Upper lobe of right lung (tissue), 1 donor: ENCODE data around the gene DCTD. TPM values are rescaled to one million over a fixed set of nuclear protein-coding genes. Genes with fewer than 3 reads are reported as not detected.

ENCODE experiments used
- ATAC-seq: fragments of 200-7000 bp; cut with Tn5 transposase; one replicate; pipeline ENCODE4 v1.9.1; 2020; ENCODE audit warnings: mild to moderate bottlenecking, moderate library complexity
- DNase-seq: peaks from one replicate; pipeline ENCODE4 v3.0.0-alpha.2; 2020
- H3K27ac ChIP-seq: fragments of 200-600 bp; one replicate; pipeline ENCODE4 v1.8.0; 2022
- H3K27me3 ChIP-seq: fragments of 200-600 bp; one replicate; pipeline ENCODE4 v1.8.0; 2022; ENCODE audit warnings: mild to moderate bottlenecking
- H3K36me3 ChIP-seq: fragments of 200-600 bp; one replicate; pipeline ENCODE4 v1.8.0; 2022
- H3K4me1 ChIP-seq: fragments of 200-600 bp; one replicate; pipeline ENCODE4 v1.8.0; 2022
- H3K4me3 ChIP-seq: fragments of 200-600 bp; one replicate; pipeline ENCODE4 v1.8.0; 2022; ENCODE audit warnings: mild to moderate bottlenecking
- H3K9me3 ChIP-seq: fragments of 200-600 bp; one replicate; pipeline ENCODE4 v1.8.0; 2022
- CTCF ChIP-seq: fragments of 200-600 bp; IDR thresholded peaks from one replicate; pipeline ENCODE4 v1.8.0; 2022; ENCODE audit warnings: antibody characterized with exemption
- intact Hi-C: fragments of 100-400 bp; cut with DNase I; formaldehyde crosslinking; loops from one replicate; pipeline ENCODE4 v1.11.0; 2022
- long read RNA-seq: library from polyadenylated mRNA; unstranded; transcript quantifications from one replicate; pipeline ENCODE4 v2.0.0, GENCODE V29; 2021
- total RNA-seq: library from RNA; stranded (reverse); fragmentation: NEBNext Ultra II Directional; extraction: Animal tissue kit (Norgen Biotek cat#: 25700); gene quantifications from one replicate; pipeline ENCODE4 v1.2.1, GENCODE V29; 2021
- donor health status: DM: no; HTN: yes; CAD: no; lungs with severe emphysema.

DCTD gene
- 88.6 TPM for total RNA-seq
- long read RNA-seq, transcript DCTD-202 (6 exons, 1,972 nt), result minor isoform, 15 of 90 reads
- long read RNA-seq, transcript DCTD-201 (6 exons, 1,931 nt), result major isoform, 51 of 90 reads
- long read RNA-seq, partial matches to known transcripts, result 6 of 90 reads
- long read RNA-seq, other reads (novel, unspliced or antisense), result 15 of 90 reads

DNA sequence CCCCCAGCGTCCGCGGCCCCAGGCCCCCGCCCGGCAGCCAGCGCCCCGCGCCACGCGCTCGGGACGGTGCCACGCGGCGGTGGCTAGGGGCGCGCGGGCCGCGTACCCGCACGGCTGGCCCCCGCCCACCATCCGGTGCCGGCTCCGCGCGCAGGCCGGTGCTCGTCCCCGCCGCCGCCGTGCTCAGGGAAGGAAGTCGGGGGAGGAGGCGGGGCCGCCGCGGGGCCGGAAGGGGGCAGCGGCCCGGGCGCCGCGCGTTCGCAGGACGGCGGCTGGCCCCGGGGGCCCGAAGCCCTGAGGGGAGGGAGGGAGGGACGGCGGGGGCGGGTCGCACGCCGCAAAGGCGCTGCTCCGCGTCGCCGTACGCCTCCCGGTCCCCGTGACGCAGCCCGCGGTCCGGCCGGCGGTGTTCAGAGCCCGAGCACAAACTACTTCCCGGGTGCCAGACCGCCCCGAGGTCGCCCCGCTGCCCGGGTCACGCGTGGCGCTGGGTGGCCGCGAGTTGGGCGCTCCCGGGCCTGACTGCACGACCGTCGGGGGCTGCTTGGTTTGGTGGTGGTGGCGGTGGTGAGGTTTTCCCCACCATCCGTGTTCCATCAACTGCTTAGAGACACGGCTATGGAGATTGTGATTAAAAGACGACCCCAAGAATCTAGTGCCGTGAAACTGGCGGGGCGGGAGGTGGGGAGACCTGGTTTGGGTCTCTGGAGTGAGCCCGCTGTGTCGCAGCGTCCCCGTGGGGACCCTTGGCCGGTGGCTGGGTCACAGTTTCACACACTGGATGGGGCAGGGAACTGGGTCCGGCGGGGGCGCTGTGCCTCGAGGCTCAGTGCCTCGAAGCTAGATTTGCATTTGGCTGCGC, at the start of gene DCTD:
Gene DCTD (minus strand): TSS at position 205 of the 862 bp plus-strand sequence. CDS start 1,818 bp downstream, outside the sequence.
- peak within 1 kb of the TSS; percentile 80 for H3K4me3 ChIP-seq
- H3K4me1 ChIP-seq, result peaks cover 17% of the 10 kb centered on the region
- H3K27me3 ChIP-seq, result no peaks in the 10 kb centered on the region
- ATAC-seq (peak; percentile 94), DNase-seq (peak; percentile 94)
- peak within 1 kb of the TSS; percentile 97 for H3K27ac ChIP-seq
- TF ChIP-seq CTCF, result peak; percentile 35
- peaks cover 29% of the 10 kb centered on the region for H3K36me3 ChIP-seq
- intact Hi-C loops, result no loop called here
- no peaks in the 10 kb centered on the region for H3K9me3 ChIP-seq

DNA sequence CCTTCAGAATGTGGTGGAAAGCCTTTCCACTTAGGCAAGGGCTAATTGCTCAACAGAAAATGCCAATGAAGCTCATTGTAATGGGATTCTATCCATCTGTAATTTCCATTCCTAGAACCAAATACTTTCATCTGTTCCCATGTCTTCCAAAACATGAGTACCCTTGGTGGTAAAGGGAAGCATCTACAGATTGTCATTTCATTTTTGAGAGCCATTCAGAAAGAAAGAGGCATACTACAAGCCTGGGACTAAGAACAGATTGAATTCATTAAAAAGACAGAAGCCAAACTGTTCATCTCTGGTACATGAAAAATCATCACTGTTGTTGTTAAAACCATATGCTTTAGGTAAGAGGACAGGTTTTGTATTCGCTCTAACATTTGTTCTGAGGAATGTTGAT, 43.6 kb upstream of the DCTD start:
- intact Hi-C loops, result no loop called here
- no peaks in the 10 kb centered on the region for H3K4me1 ChIP-seq
- no peak for TF ChIP-seq CTCF
- ATAC-seq (no peak), DNase-seq (no peak)
- H3K9me3 ChIP-seq, result no peaks in the 10 kb centered on the region
- no peaks in the 10 kb centered on the region for H3K36me3 ChIP-seq
- no peak overlapping the region for H3K4me3 ChIP-seq
- no peak overlapping the region for H3K27ac ChIP-seq
- H3K27me3 ChIP-seq, result no peaks in the 10 kb centered on the region

DNA sequence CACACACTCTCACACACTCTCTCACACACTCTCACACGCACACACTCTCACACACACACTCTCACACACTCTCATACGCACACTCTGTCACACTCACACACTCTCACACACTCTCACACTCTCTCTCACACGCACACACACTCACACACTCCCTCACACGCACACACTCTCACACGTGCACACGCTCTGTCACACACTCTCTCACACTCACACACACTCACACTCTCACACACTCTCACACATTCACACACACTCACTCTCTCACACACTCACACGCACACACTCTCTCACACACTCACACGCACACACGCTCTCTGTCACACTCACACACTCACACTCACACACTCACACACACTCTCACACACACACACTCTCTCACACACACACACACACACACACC, 43.0 kb upstream of the DCTD start:
- DNase-seq (no peak), ATAC-seq (no peak)
- H3K27me3 ChIP-seq, result no peaks in the 10 kb centered on the region
- H3K4me1 ChIP-seq, result no peaks in the 10 kb centered on the region
- no peak overlapping the region for H3K4me3 ChIP-seq
- no peak for TF ChIP-seq CTCF
- no peak overlapping the region for H3K27ac ChIP-seq
- no peaks in the 10 kb centered on the region for H3K9me3 ChIP-seq
- intact Hi-C loops, result no loop called here
- no peaks in the 10 kb centered on the region for H3K36me3 ChIP-seq

DNA sequence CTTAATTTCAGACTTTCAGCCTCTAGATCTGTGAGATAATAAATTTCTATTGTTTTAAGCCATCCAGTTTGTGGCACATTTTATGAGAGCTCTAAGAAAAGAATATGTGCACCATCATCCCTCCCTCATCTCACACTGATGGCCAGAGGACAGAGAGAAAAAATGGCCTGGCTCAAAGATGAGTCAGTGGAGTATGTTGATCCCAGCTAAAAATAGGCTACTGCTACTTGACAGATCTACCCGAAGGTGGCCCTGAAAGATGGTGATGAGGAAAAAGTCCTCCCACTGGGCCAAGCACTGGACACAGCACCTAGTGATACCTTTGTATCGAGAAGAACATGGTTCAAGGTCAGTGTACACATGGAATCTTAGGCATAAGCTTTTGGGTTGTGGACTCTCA, 38.2 kb upstream of the DCTD start:
- no peak for DNase-seq
- Histone ChIP-seq H3K27ac (no peak overlapping the region), H3K27me3 (no peaks in the 10 kb centered on the region), H3K4me3 (no peak overlapping the region), H3K4me1 (no peaks in the 10 kb centered on the region), H3K36me3 (no peaks in the 10 kb centered on the region), H3K9me3 (no peaks in the 10 kb centered on the region)
- intact Hi-C loops, result no loop called here
- ATAC-seq, result no peak
- no peak for TF ChIP-seq CTCF

DNA sequence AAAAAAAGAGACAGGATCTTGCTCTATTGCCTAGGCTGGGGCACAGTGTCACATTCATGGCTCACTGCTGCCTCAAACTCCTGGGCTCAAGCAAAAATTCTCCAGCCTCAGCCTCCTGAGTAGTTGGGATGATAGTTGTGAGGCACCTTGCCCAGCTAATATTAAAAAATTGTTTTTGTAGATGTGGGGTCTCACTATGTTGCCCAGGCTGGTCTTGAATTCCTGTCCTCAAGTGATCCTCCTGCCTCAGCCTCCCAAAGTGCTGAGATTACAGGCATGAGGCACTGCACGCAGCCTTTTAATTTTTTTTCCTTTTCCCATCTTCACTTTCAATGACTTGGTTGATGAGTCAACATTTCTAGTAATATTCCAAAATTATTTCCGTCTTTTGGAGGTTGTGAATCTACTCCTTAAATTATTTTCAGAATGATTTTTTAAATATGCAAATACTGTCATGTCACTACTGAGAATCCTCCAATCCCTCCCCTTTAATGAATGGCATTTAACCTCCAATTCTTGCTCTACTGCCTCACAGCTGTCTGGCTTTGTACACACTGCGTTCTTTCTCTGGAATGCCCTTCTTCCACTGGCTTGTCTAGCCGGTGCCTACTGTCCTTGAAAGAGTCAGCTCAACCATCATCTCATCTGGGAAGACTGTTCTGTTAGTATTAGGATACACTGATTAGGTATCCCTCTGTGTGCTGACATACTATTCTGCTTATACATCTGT, 27.5 kb upstream of the DCTD start:
- Histone ChIP-seq H3K27me3 (no peaks in the 10 kb centered on the region), H3K36me3 (no peaks in the 10 kb centered on the region), H3K9me3 (no peaks in the 10 kb centered on the region), H3K4me1 (no peaks in the 10 kb centered on the region), H3K27ac (no peak overlapping the region), H3K4me3 (no peak overlapping the region)
- no peak for TF ChIP-seq CTCF
- intact Hi-C loops, result no loop called here
- ATAC-seq (no peak), DNase-seq (no peak)
